DND-41 (cell line): ENCODE measurements around the gene TBX20.

ENCODE experiments used
- ATAC-seq: fragments of 200-7000 bp; cut with Tn5 transposase; 3 replicates; pipeline ENCODE4 v1.9.1; 2021; ENCODE audit warnings: low read depth; ENCODE audit not compliant: insufficient read depth
- DNase-seq: peaks from one replicate; pipeline ENCODE4 v3.0.0-alpha.2; 2020
- H2AFZ ChIP-seq: 2 replicates; pipeline ENCODE4 v1.6.0; 2012; ENCODE audit warnings: low read depth, low read length
- H3K27ac ChIP-seq: 2 replicates; pipeline ENCODE4 v1.5.1; 2012; ENCODE audit warnings: low read length, inconsistent platforms
- H3K27me3 ChIP-seq: fragments of 200-600 bp; sonication (generic); 2 replicates; pipeline ENCODE4 v1.6.0; 2012; ENCODE audit warnings: low read length, mild to moderate bottlenecking, inconsistent platforms; ENCODE audit not compliant: insufficient read depth, poor library complexity
- H3K36me3 ChIP-seq: 2 replicates; pipeline ENCODE4 v1.5.1; 2012; ENCODE audit warnings: low read length, inconsistent platforms; ENCODE audit not compliant: insufficient read depth
- H3K4me1 ChIP-seq: 2 replicates; pipeline ENCODE4 v1.5.1; 2012; ENCODE audit warnings: mild to moderate bottlenecking, low read length; ENCODE audit not compliant: insufficient read depth
- H3K4me2 ChIP-seq: 2 replicates; pipeline ENCODE4 v1.6.0; 2012; ENCODE audit warnings: mild to moderate bottlenecking, moderate library complexity, low read length, inconsistent platforms; ENCODE audit not compliant: insufficient read depth
- H3K4me3 ChIP-seq, 2 experiments: fragments of 200-600 bp in 1 of 2; shearing (Covaris generic) in 1 of 2; 2 replicates each; pipeline ENCODE4 v1.5.1; 2012 to 2016; ENCODE audit warnings: inconsistent platforms in 2 of 2, low read length in 2 of 2, mild to moderate bottlenecking in 2 of 2, low read depth in 1 of 2, moderate library complexity in 1 of 2
- H3K79me2 ChIP-seq: 2 replicates; pipeline ENCODE4 v1.6.0; 2012; ENCODE audit warnings: low read length, inconsistent platforms; ENCODE audit not compliant: insufficient read depth
- H3K9ac ChIP-seq: 2 replicates; pipeline ENCODE4 v1.6.0; 2012; ENCODE audit warnings: low read depth, mild to moderate bottlenecking, inconsistent platforms, low read length, moderate library complexity
- H3K9me3 ChIP-seq: 2 replicates; pipeline ENCODE4 v1.5.1; 2012; ENCODE audit warnings: low read length, moderate library complexity, mild to moderate bottlenecking, inconsistent platforms; ENCODE audit not compliant: insufficient read depth, severe bottlenecking
- H4K20me1 ChIP-seq: 2 replicates; pipeline ENCODE4 v1.6.0; 2012; ENCODE audit warnings: low read length; ENCODE audit not compliant: insufficient read depth
- EZH2 ChIP-seq: IDR thresholded peaks from 3 replicates; pipeline ENCODE4 v1.6.1; 2012; ENCODE audit warnings: borderline replicate concordance, low read depth, mild to moderate bottlenecking, moderate library complexity, low read length, inconsistent platforms; ENCODE audit not compliant: severe bottlenecking
- TF ChIP-seq, protein P1 (sequence below): IDR thresholded peaks from 2 replicates; pipeline ENCODE4 v1.5.1; 2012; ENCODE audit warnings: borderline replicate concordance, low read length, moderate library complexity, mild to moderate bottlenecking; ENCODE audit not compliant: poor library complexity, severe bottlenecking; ENCODE audit errors: extremely low read depth

TBX20 gene

DNA sequence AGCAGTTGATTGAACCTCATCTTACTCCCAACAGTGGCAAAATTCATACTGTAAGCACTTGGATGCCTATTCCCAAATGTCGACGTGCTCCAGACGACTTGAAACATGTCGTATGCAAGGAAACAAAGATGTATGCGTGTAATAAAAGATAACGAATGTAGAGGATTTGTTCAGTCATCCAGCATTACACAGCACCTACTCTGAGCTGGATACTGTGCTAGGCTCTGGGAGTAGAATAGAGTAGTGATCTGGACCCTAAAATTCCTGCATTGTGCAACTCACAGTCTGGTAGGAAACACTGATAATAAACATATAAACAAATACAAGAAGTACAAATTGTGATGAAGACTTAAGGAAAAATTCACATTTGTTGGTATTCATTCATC, 5.6 kb upstream of the TBX20 start:
- Histone ChIP-seq H3K4me3 (no peak overlapping the region), H3K9ac (no peak overlapping the region), H4K20me1 (no peaks in the 10 kb centered on the region), H3K27ac (no peak overlapping the region), H3K27me3 (no peaks in the 10 kb centered on the region), H2AFZ (no peak overlapping the region), H3K4me1 (no peaks in the 10 kb centered on the region), H3K36me3 (no peaks in the 10 kb centered on the region), H3K79me2 (no peaks in the 10 kb centered on the region), H3K4me2 (no peak overlapping the region), H3K9me3 (no peaks in the 10 kb centered on the region)
- TF ChIP-seq, protein P1, sequence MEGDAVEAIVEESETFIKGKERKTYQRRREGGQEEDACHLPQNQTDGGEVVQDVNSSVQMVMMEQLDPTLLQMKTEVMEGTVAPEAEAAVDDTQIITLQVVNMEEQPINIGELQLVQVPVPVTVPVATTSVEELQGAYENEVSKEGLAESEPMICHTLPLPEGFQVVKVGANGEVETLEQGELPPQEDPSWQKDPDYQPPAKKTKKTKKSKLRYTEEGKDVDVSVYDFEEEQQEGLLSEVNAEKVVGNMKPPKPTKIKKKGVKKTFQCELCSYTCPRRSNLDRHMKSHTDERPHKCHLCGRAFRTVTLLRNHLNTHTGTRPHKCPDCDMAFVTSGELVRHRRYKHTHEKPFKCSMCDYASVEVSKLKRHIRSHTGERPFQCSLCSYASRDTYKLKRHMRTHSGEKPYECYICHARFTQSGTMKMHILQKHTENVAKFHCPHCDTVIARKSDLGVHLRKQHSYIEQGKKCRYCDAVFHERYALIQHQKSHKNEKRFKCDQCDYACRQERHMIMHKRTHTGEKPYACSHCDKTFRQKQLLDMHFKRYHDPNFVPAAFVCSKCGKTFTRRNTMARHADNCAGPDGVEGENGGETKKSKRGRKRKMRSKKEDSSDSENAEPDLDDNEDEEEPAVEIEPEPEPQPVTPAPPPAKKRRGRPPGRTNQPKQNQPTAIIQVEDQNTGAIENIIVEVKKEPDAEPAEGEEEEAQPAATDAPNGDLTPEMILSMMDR: no peak
- TF ChIP-seq EZH2: no peak
- no peak for ATAC-seq
- no peak for DNase-seq

DNA sequence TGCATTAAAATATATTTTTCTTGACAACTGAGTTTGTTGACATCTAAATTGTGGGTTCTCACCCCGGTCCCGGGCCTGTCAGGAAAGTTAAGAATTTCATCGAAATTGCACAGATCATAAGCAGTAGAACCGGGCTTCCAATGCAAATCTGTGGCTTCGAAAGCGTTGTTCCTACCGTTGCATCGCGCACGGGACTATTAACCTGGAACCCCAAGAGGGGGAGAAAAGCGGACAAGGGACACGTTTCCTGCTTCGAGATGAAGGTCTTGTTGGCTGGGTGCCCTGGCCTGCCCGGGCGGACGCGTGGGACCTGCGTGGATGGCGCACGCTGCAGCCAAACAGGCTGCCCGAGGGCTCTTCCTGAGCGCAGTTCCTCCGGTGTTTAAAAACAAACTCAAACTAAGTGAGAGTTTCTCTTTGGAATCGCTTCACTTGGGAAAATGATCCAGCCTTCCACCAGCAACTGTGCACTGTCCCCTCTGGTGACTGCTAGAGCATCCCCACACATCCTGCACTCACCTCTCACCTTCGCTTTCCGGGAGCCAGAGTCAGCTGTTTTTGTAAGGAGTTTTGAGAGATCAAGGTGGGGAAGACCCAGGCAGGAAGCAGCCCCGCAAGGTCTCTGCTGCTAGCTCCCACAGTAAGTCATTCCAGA, 5.1 kb upstream of the TBX20 start:
- Histone ChIP-seq H3K4me1 (no peaks in the 10 kb centered on the region), H4K20me1 (no peaks in the 10 kb centered on the region), H3K9ac (no peak overlapping the region), H3K9me3 (no peaks in the 10 kb centered on the region), H3K4me3 (no peak overlapping the region), H2AFZ (no peak overlapping the region), H3K79me2 (no peaks in the 10 kb centered on the region), H3K4me2 (no peak overlapping the region), H3K27ac (no peak overlapping the region), H3K36me3 (no peaks in the 10 kb centered on the region), H3K27me3 (no peaks in the 10 kb centered on the region)
- DNase-seq: no peak
- no peak for ATAC-seq
- TF ChIP-seq, protein P1: no peak
- no peak for TF ChIP-seq EZH2

DNA sequence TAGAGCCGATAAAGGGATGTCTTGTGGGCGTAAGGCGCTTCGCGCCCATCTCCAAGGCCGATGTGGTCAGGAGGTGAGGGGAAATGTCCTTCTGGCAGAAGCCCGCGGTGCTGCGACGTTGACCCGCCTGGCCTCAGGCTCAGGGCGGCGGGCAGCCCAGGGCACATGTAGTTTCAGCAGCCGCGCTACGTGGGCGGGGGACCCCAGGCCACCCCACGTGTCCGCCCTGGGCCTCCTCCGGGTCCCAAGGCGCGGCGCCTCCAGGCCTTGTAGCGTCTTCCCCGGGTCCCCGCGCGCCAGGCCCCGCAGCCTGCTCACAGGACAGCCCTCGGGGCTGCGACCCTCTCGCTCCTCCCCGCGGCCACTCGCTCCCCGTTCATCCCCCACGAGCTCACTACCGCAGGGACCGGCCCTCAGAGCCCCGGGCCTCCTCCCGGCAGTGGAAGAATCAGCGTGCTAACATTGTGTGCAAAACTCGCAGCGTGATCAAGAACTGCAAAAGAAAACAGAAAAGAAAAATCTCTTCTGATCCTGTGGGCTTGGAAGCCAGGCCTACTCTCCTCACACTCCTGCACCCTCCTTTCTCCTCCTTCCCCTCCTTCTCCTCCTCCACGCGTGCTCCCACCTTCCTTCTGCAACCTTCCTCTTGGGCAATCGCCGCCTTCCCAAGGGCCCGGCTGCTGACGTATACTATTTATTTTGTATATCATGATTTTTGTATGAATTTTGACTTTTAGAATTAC, 4.4 kb upstream of the TBX20 start:
- Histone ChIP-seq H3K4me1 (no peaks in the 10 kb centered on the region), H4K20me1 (no peaks in the 10 kb centered on the region), H3K27ac (no peak overlapping the region), H3K36me3 (no peaks in the 10 kb centered on the region), H3K27me3 (no peaks in the 10 kb centered on the region), H3K9ac (no peak overlapping the region), H3K4me2 (no peak overlapping the region), H2AFZ (no peak overlapping the region), H3K4me3 (no peak overlapping the region), H3K9me3 (no peaks in the 10 kb centered on the region), H3K79me2 (no peaks in the 10 kb centered on the region)
- no peak for TF ChIP-seq EZH2
- TF ChIP-seq, protein P1: no peak
- no peak for DNase-seq
- no peak for ATAC-seq
